HG02885 (cell line): ENCODE results near the gene ITPRID2.
A peak's percentile ranks its signal among the peaks of the same experiment; 100 is the strongest.
"Not testable (repeated sequence)": the region's sequence is repeated elsewhere in the genome, so short reads cannot be mapped to it uniquely, and the experiment has no call there.

Source experiments
- ATAC-seq: cut with Tn5 transposase; IDR thresholded peaks from one replicate; pipeline ENCODE4 v1.9.1; 2021; ENCODE audit warnings: mild to moderate bottlenecking; ENCODE audit not compliant: unreplicated experiment, poor library complexity

The ITPRID2 gene

DNA sequence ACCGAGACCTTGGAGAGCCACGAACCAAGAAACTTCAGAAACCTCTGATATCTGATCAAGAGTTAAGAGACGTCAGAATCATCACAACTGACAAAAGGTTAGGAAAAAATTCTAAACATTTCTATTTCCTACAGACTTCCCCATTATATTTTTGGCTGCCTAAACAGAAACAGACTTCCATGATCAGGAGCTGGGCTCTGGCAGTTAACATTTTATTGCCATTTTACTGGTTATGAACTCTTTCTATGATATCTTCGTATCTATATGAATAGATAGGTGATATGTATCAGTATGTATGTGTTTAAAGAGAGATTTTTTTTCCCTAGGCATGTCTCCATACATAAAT is 63.0 kb downstream of the ITPRID2 start:
- ATAC-seq = peak; percentile 15

GRCh38 chr2:181955010-181955409 is 63.5 kb downstream of the ITPRID2 start:
- ATAC-seq = no peak

DNA sequence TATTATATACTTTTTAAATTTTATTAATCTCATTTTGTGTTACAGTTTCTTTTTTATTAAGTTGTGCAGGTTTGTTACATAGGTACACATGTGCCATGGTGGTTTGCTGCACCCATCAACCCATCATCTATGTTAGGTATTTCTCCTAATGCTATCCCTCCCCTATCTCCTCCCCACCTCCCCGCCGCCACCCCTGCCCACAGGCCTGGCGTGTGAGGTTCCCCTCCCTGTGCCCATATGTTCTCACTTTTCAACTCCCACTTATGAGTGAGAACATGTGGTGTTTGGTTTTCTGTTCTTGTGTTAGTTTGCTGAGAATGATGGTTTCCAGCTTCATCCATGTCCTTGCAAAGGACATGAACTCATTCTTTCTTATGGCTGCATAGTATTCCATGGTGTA is 64.3 kb downstream of the ITPRID2 start:
- ATAC-seq = not testable (repeated sequence)

DNA sequence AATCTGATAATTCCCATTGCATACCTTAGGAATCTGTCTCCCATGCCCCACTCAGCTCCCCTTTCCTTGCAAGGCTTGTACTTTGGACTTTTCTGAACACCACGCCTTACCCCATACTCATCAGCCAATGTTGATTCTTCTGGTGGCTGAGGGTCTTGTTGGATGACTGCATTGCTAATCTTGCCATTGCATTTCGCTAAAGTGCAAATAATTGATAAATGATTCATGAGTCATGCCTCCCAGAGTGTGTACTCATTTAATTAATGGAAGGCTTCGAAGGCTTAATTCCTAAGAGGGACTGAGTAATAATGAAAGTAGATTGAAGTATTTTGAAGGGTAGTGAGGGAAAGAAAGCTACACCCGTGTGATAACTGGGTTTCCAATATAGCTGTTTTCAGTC is 66.1 kb downstream of the ITPRID2 start:
- ATAC-seq = no peak

DNA sequence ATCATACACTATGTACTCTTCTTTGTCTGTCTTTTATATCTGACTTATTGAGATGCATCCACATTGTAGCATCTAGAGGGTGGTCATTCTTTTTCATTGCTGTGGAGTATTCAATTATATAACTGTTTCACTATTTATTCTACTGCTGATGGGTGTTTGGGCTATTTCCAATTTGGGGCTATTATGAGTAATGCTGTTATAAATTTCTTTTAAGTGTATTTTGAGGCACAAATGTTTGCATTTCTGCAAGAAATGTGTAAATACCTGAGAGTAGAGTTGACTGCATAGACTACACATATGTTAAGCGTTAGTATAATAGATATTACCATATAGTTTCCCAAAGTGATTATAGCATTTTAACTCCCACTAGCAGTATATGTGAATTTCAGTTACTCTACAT is 67.2 kb downstream of the ITPRID2 start:
- no peak for ATAC-seq

GRCh38 chr2:181959508-181959907 is 68.0 kb downstream of the ITPRID2 start:
- no peak for ATAC-seq

DNA sequence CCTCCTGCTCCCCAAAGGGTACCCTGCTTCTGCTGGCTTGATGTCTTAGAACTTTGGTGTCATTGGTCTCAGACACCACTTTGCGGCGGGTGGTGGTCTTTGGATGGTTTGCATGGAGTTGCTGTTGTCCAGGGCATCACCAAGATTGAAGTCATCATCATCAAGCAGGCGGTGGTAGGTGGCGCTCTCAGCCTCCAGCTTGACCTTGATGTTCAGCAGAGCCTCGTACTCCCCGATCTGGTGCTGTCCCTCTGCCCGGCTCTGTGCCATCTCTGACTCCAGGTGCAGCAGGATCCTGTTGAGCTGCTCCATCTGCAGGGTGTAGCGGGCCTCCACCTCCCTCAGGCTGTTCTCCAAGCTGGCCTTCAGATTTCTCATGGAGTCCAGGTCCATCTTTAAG is 69.6 kb downstream of the ITPRID2 start:
- ATAC-seq = not testable (repeated sequence)

DNA sequence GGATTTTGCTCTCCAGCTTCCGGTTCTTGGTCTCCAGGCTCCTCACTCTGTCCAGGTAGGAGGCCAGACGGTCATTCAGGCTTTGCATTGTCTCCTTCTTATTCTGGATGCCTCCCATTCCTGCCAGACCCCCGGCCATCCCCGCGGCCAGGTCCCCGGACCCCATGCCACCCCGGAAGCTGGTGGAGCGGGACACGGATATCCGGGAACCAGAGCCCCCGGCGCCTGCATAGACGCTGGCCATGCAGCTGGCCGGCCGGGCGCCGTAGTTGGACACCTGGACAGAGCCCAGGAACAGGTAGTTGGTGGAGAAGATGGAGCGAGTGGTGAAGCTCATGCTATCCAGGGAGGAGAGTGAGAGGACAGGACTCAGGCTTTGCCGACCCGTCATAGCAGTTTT is 70.6 kb downstream of the ITPRID2 start:
- no peak for ATAC-seq

- no peak for ATAC-seq
Measured at GRCh38 chr2:181970160-181970794, 78.7 kb downstream of the ITPRID2 start.

DNA sequence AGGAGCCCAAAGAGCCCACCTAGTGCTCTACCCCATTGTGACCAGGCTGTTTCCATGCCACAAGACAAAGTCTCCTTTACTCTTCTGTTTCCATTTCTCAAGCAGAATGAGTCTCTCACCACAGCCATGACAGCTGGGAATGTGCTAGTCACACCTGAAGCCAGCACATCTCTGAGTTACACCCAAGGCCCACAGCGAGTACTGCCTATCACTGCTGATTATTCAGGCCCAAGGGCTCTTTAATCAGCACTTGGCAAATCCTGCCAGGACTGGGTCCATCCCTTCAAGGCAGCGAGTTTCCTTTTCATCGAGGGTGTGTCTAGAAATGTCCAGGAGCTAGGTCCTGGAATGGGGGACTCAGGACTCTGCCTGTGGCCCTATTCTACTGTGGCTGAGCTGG is 79.5 kb downstream of the ITPRID2 start:
- ATAC-seq = no peak

- ATAC-seq = no peak
Measured at GRCh38 chr2:181972431-181973170, 81.1 kb downstream of the ITPRID2 start.

GRCh38 chr2:181973171-181973783 is 81.7 kb downstream of the ITPRID2 start:
- no peak for ATAC-seq

GRCh38 chr2:181977661-181978350 is 86.3 kb downstream of the ITPRID2 start:
- ATAC-seq = peak; percentile 65

DNA sequence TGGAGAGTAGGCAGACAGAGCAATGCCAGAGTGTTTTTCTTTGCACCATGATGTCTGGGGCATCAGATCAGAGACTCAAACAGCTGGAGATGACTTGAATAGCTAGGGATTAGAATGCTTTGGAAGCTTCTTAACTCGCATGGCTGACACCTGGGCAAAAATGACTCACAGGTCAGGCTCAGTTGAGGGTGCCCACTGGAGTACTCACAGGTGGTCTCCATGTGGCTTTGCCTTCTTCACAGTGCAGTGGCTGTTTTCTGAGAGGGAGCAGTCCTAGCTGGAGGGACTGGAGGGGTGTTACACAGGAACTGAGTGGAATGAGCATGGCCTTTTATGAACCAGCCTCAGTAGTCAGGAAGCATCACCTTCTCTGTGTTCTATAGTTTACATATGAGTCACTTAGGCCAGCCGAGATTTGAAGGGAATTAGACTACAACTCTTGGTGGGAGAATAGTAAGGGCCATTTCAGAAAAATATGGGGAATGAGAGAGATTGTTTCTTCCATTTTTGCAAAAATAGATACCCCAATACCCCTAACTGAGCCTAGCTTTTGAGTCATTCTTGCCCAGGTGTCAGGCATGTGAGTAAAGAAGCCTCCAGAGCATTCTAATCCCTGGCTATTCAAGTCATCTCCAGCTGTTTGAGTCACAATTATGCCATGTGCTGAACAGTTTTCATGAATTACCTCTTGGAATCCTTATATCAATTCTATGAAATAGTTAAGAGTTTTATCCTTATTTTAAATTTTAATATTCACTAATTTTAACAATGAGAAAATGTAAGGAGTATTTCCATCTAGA is 87.0 kb downstream of the ITPRID2 start:
- peak; percentile 37 for ATAC-seq
